HCT116 (cell line): ENCODE measurements around the gene LAMA4. TPM values are rescaled to one million over a fixed set of nuclear protein-coding genes. Genes with fewer than 3 reads are reported as not detected.

ENCODE experiments used
- ATAC-seq: fragments of 200-7000 bp; cut with Tn5 transposase; 2 replicates; pipeline ENCODE4 v1.9.1; 2020; ENCODE audit warnings: mild to moderate bottlenecking, moderate library complexity
- BruUV-seq: library from RNA; stranded (reverse); fragments of 400-500 nt; replicated peaks from 2 replicates; lab custom pipeline; 2021; lab: Mats Ljungman, UMichigan
- CTCF ChIA-PET: fragments of 300-600 bp; sonication (Branson Sonifier 250); formaldehyde crosslinking; loops from one replicate; lab custom pipeline; 2021; ENCODE audit warnings: antibody characterized with exemption; lab: Charles Lee
- POLR2A ChIA-PET: fragments of 300-600, 350-600 bp; sonication (Branson Sonifier 250); formaldehyde crosslinking; loops from one replicate; lab custom pipeline; 2021; ENCODE audit warnings: antibody characterized with exemption; lab: Charles Lee
- RAD21 ChIA-PET, 2 experiments: fragments of 300-600 bp; sonication (Branson Sonifier 250); formaldehyde crosslinking; loops; one replicate each; lab custom pipeline; 2023; ENCODE audit warnings: low total read pairs in 2 of 2; ENCODE audit not compliant: uncharacterized antibody in 2 of 2, unreplicated experiment in 2 of 2, low non-redundant PET in 1 of 2; lab: Charles Lee
- DNase-seq: peaks from one replicate; pipeline ENCODE4 v3.0.0-alpha.2; 2010; ENCODE audit warnings: low read depth, low spot score
- H2AFZ ChIP-seq: fragments of 200-600 bp; shearing (Covaris generic), sonication (generic); 2 replicates; pipeline ENCODE4 v1.6.1; 2017; ENCODE audit warnings: low read depth, mixed run types, mixed read lengths, antibody characterized with exemption, low read length; ENCODE audit not compliant: poor library complexity, severe bottlenecking
- H3K27ac ChIP-seq: 2 replicates; pipeline ENCODE4 v1.5.1; 2012; ENCODE audit warnings: low read depth, low read length
- H3K27me3 ChIP-seq: fragments of 200-600 bp; sonication (generic); 2 replicates; pipeline ENCODE4 v1.6.1; 2016; ENCODE audit warnings: mixed run types, low read length, mixed read lengths; ENCODE audit not compliant: insufficient read depth
- H3K36me3 ChIP-seq, 2 experiments: fragments of 200-500 bp in 1 of 2; fragments of 200-600 bp in 1 of 2; sonication (Bioruptor generic) in 1 of 2; sonication (generic) in 1 of 2; 2 replicates each; pipeline versions ENCODE4 v1.5.1 to v1.6.1; 2014 to 2016; ENCODE audit warnings: low read length in 2 of 2, inconsistent platforms in 1 of 2, mixed read lengths in 1 of 2, mixed run types in 1 of 2; ENCODE audit not compliant: insufficient read depth in 2 of 2, control insufficient read depth in 1 of 2
- H3K4me1 ChIP-seq, 2 experiments: fragments of 200-600 bp in 1 of 2; sonication (generic) in 1 of 2; 2 replicates each; pipeline versions ENCODE4 v1.5.1 to v1.6.1; 2012 to 2017; ENCODE audit warnings: low read length in 2 of 2, inconsistent platforms in 1 of 2, mild to moderate bottlenecking in 1 of 2, mixed read lengths in 1 of 2, mixed run types in 1 of 2, moderate library complexity in 1 of 2; ENCODE audit not compliant: insufficient read depth in 2 of 2, control insufficient read depth in 1 of 2
- H3K4me2 ChIP-seq: fragments of 200-600 bp; sonication (generic); 2 replicates; pipeline ENCODE4 v1.6.1; 2017; ENCODE audit warnings: mixed run types, low read length, mixed read lengths
- H3K4me3 ChIP-seq, 2 experiments: fragments of 200-600 bp in 1 of 2; sonication (generic) in 1 of 2; replicated peaks in 1 of 2; 2 replicates each; pipeline ENCODE4 v1.5.1; 2011 to 2016; ENCODE audit warnings: low read length in 2 of 2, control low read depth in 1 of 2, low read depth in 1 of 2, mild to moderate bottlenecking in 1 of 2, mixed read lengths in 1 of 2, mixed run types in 1 of 2
- H3K79me2 ChIP-seq: fragments of 200-600 bp; sonication (generic); 2 replicates; pipeline ENCODE4 v1.6.1; 2017; ENCODE audit warnings: mild to moderate bottlenecking, mixed run types, low read length, moderate library complexity, mixed read lengths; ENCODE audit not compliant: insufficient read depth
- H3K9ac ChIP-seq: fragments of 200-600 bp; sonication (generic); 2 replicates; pipeline ENCODE4 v1.6.1; 2016; ENCODE audit warnings: low read length, mixed read lengths
- H3K9me2 ChIP-seq: fragments of 200-600 bp; sonication (generic), shearing (Covaris generic); 2 replicates; pipeline ENCODE4 v1.6.1; 2017; ENCODE audit warnings: mixed run types, mild to moderate bottlenecking, moderate library complexity; ENCODE audit not compliant: insufficient read depth
- H3K9me3 ChIP-seq, 2 experiments: fragments of 200-500 bp in 1 of 2; fragments of 200-600 bp in 1 of 2; sonication (Bioruptor generic) in 1 of 2; sonication (generic) in 1 of 2; 2 replicates each; pipeline ENCODE4 v1.6.1; 2014 to 2017; ENCODE audit warnings: low read length in 2 of 2, mixed read lengths in 2 of 2, inconsistent platforms in 1 of 2, low read depth in 1 of 2, mild to moderate bottlenecking in 1 of 2, mixed run types in 1 of 2, moderate library complexity in 1 of 2; ENCODE audit not compliant: control insufficient read depth in 1 of 2, insufficient read depth in 1 of 2
- H4K20me1 ChIP-seq: fragments of 200-600 bp; sonication (generic), shearing (Covaris generic); 2 replicates; pipeline ENCODE4 v1.6.1; 2017; ENCODE audit warnings: mixed run types, mild to moderate bottlenecking, moderate library complexity; ENCODE audit not compliant: insufficient read depth
- CTCF ChIP-seq, 3 experiments: fragments of 200-600 bp in 1 of 3; sonication (generic) in 1 of 3; IDR thresholded peaks in 2 of 3; conservative IDR thresholded peaks in 1 of 3; 2 replicates each; pipeline ENCODE4 v1.5.1; 2012 to 2017; ENCODE audit warnings: low read depth in 2 of 3, low read length in 2 of 3, antibody characterized with exemption in 1 of 3, borderline replicate concordance in 1 of 3, control low read depth in 1 of 3, mild to moderate bottlenecking in 1 of 3, mixed read lengths in 1 of 3, mixed run types in 1 of 3, moderate library complexity in 1 of 3; ENCODE audit not compliant: insufficient read depth in 1 of 3
- JUND ChIP-seq: IDR thresholded peaks from 2 replicates; pipeline ENCODE4 v1.6.1; 2012
- MAX ChIP-seq: IDR thresholded peaks from 2 replicates; pipeline ENCODE4 v1.6.1; 2012
- YY1 ChIP-seq: IDR thresholded peaks from 2 replicates; pipeline ENCODE4 v1.6.1; 2011; ENCODE audit warnings: low read length, low read depth, moderate library complexity, mild to moderate bottlenecking; ENCODE audit not compliant: insufficient replicate concordance; ENCODE audit errors: extremely low read depth
- intact Hi-C: fragments of 100-400 bp; cut with micrococcal nuclease; formaldehyde crosslinking; loops from 2 replicates; pipeline ENCODE4 v1.10.0; 2022
- total RNA-seq: library from RNA; stranded (reverse); gene quantifications from one replicate; pipeline ENCODE4 v1.2.1, GENCODE V29; 2021; ENCODE audit not compliant: unreplicated experiment

Gene LAMA4
- total RNA-seq, 1 experiment from 2014 or later = 2.2 TPM

- no peak for ATAC-seq
- intact Hi-C loops = no loop called here
- Histone ChIP-seq H2AFZ (no peak overlapping the region), H3K9me2 (no peaks in the 10 kb centered on the region), H3K27ac (no peak overlapping the region), H3K27me3 (no peaks in the 10 kb centered on the region), H3K4me2 (no peak overlapping the region), H3K9me3 (no peaks in the 10 kb centered on the region), H4K20me1 (no peaks in the 10 kb centered on the region), H3K79me2 (no peaks in the 10 kb centered on the region), H3K4me1 (peaks cover 0 to 6% of the 10 kb centered on the region in 2 experiments; a peak in 1 of 4 replicates), H3K9ac (no peak overlapping the region), H3K4me3 (no peak overlapping the region), H3K36me3 (no peaks in the 10 kb centered on the region)
- ChIA-PET RAD21 (no interaction called here), CTCF (no interaction called here), POLR2A (no interaction called here)
- TF ChIP-seq MAX (no peak), JUND (no peak)
- no TSS peak for BruUV-seq
- DNase-seq = no peak
Measured at GRCh38 chr6:112283621-112284020, 29.3 kb upstream of the LAMA4 start.

- ATAC-seq (peak; percentile 52; the same call in 1 of the 2 replicates), DNase-seq (no peak)
- intact Hi-C loops = no loop called here
Measured at GRCh38 chr6:112281821-112282615, 27.7 kb upstream of the LAMA4 start.

More at GRCh38 chr6:112281821-112282615, 27.7 kb upstream of the LAMA4 start:
- ChIA-PET CTCF (interaction anchor here (2.3 kb wide), 1 partner anchor 102 kb away, joined by 6 read pairs; no protein-coding TSS in a partner anchor), RAD21 (no interaction called here), POLR2A (no interaction called here)
- TF ChIP-seq YY1 (no peak), CTCF (IDR thresholded peaks at IDR 0.05 in 2 of 3, conservative IDR thresholded peaks at IDR 0.05 in 1 of 3; ENCODE audit: borderline replicate concordance in 1 of 3, insufficient read depth in 1 of 3, low read depth in 2 of 3, low read length in 2 of 3) (peak in 1 of 3 experiments; percentile 7; a peak in 1 of 6 replicates)
- no peaks in the 10 kb centered on the region for H3K36me3 ChIP-seq
- peaks cover 0 to 6% of the 10 kb centered on the region in 2 experiments; a peak in 1 of 4 replicates for H3K4me1 ChIP-seq
- H3K27ac ChIP-seq = no peak overlapping the region
- H3K9me2 ChIP-seq = no peaks in the 10 kb centered on the region
- no TSS peak for BruUV-seq
- no peak overlapping the region for H3K4me3 ChIP-seq
- H3K79me2 ChIP-seq = no peaks in the 10 kb centered on the region
- no peaks in the 10 kb centered on the region for H3K9me3 ChIP-seq
- no peak overlapping the region for H3K9ac ChIP-seq
- peak overlapping the region; percentile 25; the same call in 1 of the 2 replicates for H3K4me2 ChIP-seq
- H2AFZ ChIP-seq = peak overlapping the region; percentile 77
- no peaks in the 10 kb centered on the region for H4K20me1 ChIP-seq
- no peaks in the 10 kb centered on the region for H3K27me3 ChIP-seq
